Activated T-cell treated with anti-CD3 and anti-CD28 coated beads, Interleukin-2, amount 50 U/mL, for 4 hours (primary cell): ENCODE results near the gene WWTR1. TPM values are rescaled to one million over a fixed set of nuclear protein-coding genes. Genes with fewer than 3 reads are reported as not detected.

Experiments
- ATAC-seq, 2 donors: fragments of 200-7000 bp; cut with Tn5 transposase; one replicate each; pipeline ENCODE4 v1.10.0; 2021
- DNase-seq: peaks from one replicate; pipeline ENCODE4 v3.0.0-alpha.2; 2020
- H3K27me3 Mint-ChIP-seq: one replicate; pipeline ENCODE4 v1.8.0; 2021; ENCODE audit warnings: low read depth, mixed read lengths
- H3K36me3 Mint-ChIP-seq: one replicate; pipeline ENCODE4 v1.8.0; 2022; ENCODE audit warnings: mixed read lengths; ENCODE audit not compliant: insufficient read depth
- H3K4me1 Mint-ChIP-seq: one replicate; pipeline ENCODE4 v1.8.0; 2021; ENCODE audit warnings: low read depth, mixed read lengths
- H3K4me3 Mint-ChIP-seq: one replicate; pipeline ENCODE4 v1.8.0; 2021; ENCODE audit warnings: mild to moderate bottlenecking, moderate library complexity, mixed read lengths
- H3K9me3 Mint-ChIP-seq: one replicate; pipeline ENCODE4 v1.8.0; 2021; ENCODE audit warnings: mixed read lengths
- total RNA-seq, 3 donors: library from RNA; stranded (reverse); gene quantifications; one replicate each; pipeline ENCODE4 v1.2.1, GENCODE V29; 2021

Gene WWTR1
- total RNA-seq, 3 donors from 2014 or later: 0.63 to 1.5 (median 1.0) TPM

DNA sequence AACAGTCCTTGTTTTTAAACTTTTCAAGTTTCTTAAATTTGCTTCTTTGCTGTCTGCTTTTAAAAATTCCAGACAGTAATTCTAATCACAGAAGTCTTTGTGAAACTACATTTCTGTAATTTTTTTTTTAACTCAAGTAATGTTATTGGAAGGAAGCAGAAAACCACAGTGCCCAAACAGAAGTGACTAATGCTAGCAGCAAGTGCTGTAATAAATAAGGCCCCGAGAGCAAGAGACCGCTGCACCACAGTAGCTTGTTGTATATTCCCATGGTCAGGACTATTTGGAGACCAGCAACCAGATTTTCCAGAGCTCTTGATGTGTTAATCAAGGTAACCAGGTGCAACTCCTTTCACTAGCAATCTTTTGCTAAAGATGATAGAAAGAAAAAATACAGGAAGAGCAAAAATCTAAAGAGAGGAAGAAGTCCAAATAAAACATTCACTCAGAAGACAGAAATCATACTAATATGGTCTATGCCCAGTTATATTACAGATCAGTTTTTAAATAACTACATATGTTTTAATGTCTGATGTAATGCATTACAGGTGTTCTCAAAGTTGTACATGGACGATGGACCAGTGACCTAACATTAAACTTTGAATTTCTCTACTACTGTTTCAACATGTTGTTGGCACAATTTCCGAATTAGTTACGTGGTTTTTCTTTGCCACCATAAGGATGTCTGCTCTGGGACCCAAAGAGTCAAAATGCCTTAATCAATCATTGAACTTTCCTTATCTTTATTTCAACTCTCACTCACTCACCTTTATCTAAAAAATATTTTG is 36.4 kb downstream of the WWTR1 start:
- Mint-ChIP-seq H3K27me3 (peaks cover 3% of the 10 kb centered on the region), H3K4me1 (peaks cover 7% of the 10 kb centered on the region), H3K4me3 (no peak overlapping the region), H3K36me3 (no peaks in the 10 kb centered on the region), H3K9me3 (no peaks in the 10 kb centered on the region)
- ATAC-seq: peak in 1 of 2 donors; percentile 56
- no peak for DNase-seq

DNA sequence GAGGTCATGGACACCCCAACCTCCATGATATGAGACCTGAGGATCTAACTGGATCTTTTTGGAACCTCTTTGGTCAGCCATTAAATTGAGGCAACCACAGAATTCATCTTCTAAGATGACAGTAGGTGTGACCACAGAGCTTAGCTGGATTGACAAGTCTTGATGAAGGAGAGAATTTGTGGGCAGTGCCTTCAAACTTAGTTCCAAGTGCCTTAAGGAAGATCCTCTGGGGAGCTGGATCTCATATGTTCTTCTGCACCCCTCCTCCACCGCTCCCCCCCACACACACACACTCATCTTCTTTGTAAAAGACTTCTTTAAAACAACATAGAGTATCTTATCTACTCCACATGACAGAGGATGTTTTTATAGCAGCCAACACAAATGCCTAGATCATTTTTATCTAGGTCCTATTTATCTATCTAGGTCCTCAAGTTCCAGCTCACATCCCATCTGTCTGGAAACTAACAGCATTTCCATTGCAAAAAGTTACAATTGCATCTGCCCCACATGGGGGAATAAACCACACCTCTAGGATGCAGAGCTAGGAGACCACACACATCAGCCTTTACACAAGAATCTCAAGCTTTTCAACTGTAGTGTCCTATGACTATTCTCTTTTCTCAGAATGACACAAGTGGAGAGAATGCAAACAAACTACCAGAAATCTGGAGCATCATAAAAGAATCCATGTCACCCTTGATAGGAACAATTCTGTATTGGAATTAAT is 37.4 kb downstream of the WWTR1 start:
- Mint-ChIP-seq H3K36me3 (no peaks in the 10 kb centered on the region), H3K4me3 (no peak overlapping the region), H3K9me3 (no peaks in the 10 kb centered on the region), H3K4me1 (peaks cover 7% of the 10 kb centered on the region), H3K27me3 (no peaks in the 10 kb centered on the region)
- ATAC-seq (peak; percentile 48 to 62), DNase-seq (no peak)

GRCh38 chr3:149619136-149619535 is 38.7 kb downstream of the WWTR1 start:
- Mint-ChIP-seq H3K4me1 (peaks cover 7% of the 10 kb centered on the region), H3K9me3 (no peaks in the 10 kb centered on the region), H3K36me3 (no peaks in the 10 kb centered on the region), H3K27me3 (no peaks in the 10 kb centered on the region), H3K4me3 (no peak overlapping the region)
- no peak for ATAC-seq
- DNase-seq: no peak

GRCh38 chr3:149618151-149619123 is 39.4 kb downstream of the WWTR1 start:
- DNase-seq (no peak), ATAC-seq (no peak)
- no peak overlapping the region for H3K4me3 Mint-ChIP-seq
- H3K36me3 Mint-ChIP-seq: no peaks in the 10 kb centered on the region
- peaks cover 7% of the 10 kb centered on the region for H3K4me1 Mint-ChIP-seq
- H3K9me3 Mint-ChIP-seq: no peaks in the 10 kb centered on the region
- no peaks in the 10 kb centered on the region for H3K27me3 Mint-ChIP-seq

- Mint-ChIP-seq H3K4me3 (no peak overlapping the region), H3K9me3 (no peaks in the 10 kb centered on the region), H3K36me3 (no peaks in the 10 kb centered on the region), H3K4me1 (peaks cover 4% of the 10 kb centered on the region), H3K27me3 (peaks cover 1% of the 10 kb centered on the region)
- no peak for DNase-seq
- ATAC-seq: no peak
Measured at GRCh38 chr3:149615731-149616221, 42.0 kb downstream of the WWTR1 start.

- no peaks in the 10 kb centered on the region for H3K9me3 Mint-ChIP-seq
- DNase-seq (no peak), ATAC-seq (no peak)
- H3K4me3 Mint-ChIP-seq: no peak overlapping the region
- no peaks in the 10 kb centered on the region for H3K4me1 Mint-ChIP-seq
- H3K27me3 Mint-ChIP-seq: peaks cover 1% of the 10 kb centered on the region
- H3K36me3 Mint-ChIP-seq: no peaks in the 10 kb centered on the region
Measured at GRCh38 chr3:149613988-149614387, 43.8 kb downstream of the WWTR1 start.

DNA sequence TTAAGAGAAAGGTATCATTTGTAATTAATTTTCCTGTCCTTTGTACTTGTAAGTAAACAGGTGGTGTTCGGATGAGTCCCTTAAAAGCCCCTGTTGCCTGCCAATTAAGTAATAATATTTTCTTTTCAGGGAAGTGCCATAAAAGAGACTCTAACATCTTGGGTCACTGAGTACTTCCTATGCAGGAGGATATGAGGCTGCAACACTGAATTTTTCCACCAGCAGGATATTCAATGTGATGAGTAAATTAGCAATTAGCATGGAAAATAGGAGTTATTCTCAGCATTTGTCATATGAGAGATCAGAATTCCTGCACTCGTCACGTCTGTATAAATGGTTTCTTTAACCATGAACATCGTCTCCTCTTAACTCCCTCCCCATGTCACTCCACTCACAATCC is 45.4 kb downstream of the WWTR1 start:
- ATAC-seq (no peak), DNase-seq (no peak)
- no peaks in the 10 kb centered on the region for H3K9me3 Mint-ChIP-seq
- H3K4me3 Mint-ChIP-seq: no peak overlapping the region
- no peaks in the 10 kb centered on the region for H3K36me3 Mint-ChIP-seq
- peaks cover 1% of the 10 kb centered on the region for H3K27me3 Mint-ChIP-seq
- no peaks in the 10 kb centered on the region for H3K4me1 Mint-ChIP-seq

DNA sequence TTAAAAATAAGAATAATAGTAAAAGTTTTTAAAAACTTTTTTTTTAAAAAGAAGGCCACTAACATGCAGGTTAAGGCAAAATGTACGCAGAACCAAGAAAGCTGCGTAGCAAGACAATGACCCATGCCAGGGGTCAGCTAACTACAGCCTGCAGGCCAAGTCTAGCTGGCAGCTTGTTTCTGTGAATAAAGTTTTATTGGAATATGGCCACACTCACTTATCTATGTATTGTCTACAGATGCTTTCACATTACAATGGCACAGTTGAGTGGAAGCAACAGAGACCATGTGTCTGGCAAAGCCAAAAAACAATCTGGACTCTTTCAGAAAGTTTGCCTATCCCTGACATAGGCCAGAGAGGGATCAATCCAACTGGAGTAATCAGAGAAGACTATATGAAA is 46.7 kb downstream of the WWTR1 start:
- H3K36me3 Mint-ChIP-seq: no peaks in the 10 kb centered on the region
- ATAC-seq (no peak), DNase-seq (no peak)
- no peaks in the 10 kb centered on the region for H3K4me1 Mint-ChIP-seq
- H3K4me3 Mint-ChIP-seq: no peak overlapping the region
- H3K27me3 Mint-ChIP-seq: peaks cover 1% of the 10 kb centered on the region
- H3K9me3 Mint-ChIP-seq: no peaks in the 10 kb centered on the region

GRCh38 chr3:149610351-149611105 is 47.3 kb downstream of the WWTR1 start:
- Mint-ChIP-seq H3K27me3 (peaks cover 1% of the 10 kb centered on the region), H3K36me3 (no peaks in the 10 kb centered on the region), H3K4me3 (no peak overlapping the region), H3K4me1 (no peaks in the 10 kb centered on the region), H3K9me3 (no peaks in the 10 kb centered on the region)
- DNase-seq (no peak), ATAC-seq (no peak)

DNA sequence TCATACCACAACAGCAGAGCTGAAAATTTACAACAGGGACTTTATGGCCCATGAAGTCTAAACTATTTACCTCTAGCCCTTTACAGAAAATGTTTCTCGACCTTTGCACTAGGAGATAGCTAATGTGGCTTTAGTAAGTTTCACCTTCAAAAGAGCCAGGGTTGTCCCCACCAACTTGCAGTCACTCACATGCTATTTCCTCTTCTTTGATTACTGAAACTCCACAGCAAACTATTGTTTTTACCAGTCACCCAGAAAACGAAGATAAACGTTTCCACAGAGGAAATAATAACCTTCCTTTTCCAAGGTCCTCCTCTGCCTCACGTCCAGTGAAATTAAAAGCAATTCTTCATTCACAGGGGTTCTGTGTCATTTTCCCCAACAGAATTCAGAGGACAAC is 48.2 kb downstream of the WWTR1 start:
- ATAC-seq (no peak), DNase-seq (no peak)
- no peak overlapping the region for H3K4me3 Mint-ChIP-seq
- no peaks in the 10 kb centered on the region for H3K4me1 Mint-ChIP-seq
- peaks cover 1% of the 10 kb centered on the region for H3K27me3 Mint-ChIP-seq
- no peaks in the 10 kb centered on the region for H3K9me3 Mint-ChIP-seq
- H3K36me3 Mint-ChIP-seq: no peaks in the 10 kb centered on the region

GRCh38 chr3:149608987-149609386 is 48.8 kb downstream of the WWTR1 start:
- H3K4me1 Mint-ChIP-seq: no peaks in the 10 kb centered on the region
- no peak for ATAC-seq
- H3K27me3 Mint-ChIP-seq: peaks cover 1% of the 10 kb centered on the region
- no peaks in the 10 kb centered on the region for H3K36me3 Mint-ChIP-seq
- no peak for DNase-seq
- no peak overlapping the region for H3K4me3 Mint-ChIP-seq
- no peaks in the 10 kb centered on the region for H3K9me3 Mint-ChIP-seq

GRCh38 chr3:149605902-149606301 is 51.9 kb downstream of the WWTR1 start:
- H3K4me3 Mint-ChIP-seq: no peak overlapping the region
- DNase-seq (no peak), ATAC-seq (no peak)
- H3K36me3 Mint-ChIP-seq: no peaks in the 10 kb centered on the region
- no peaks in the 10 kb centered on the region for H3K9me3 Mint-ChIP-seq
- H3K4me1 Mint-ChIP-seq: no peaks in the 10 kb centered on the region
- H3K27me3 Mint-ChIP-seq: no peaks in the 10 kb centered on the region

- H3K4me1 Mint-ChIP-seq: no peaks in the 10 kb centered on the region
- no peak for DNase-seq
- no peaks in the 10 kb centered on the region for H3K36me3 Mint-ChIP-seq
- H3K27me3 Mint-ChIP-seq: no peaks in the 10 kb centered on the region
- H3K9me3 Mint-ChIP-seq: no peaks in the 10 kb centered on the region
- peak in 1 of 2 donors; percentile 30 for ATAC-seq
- H3K4me3 Mint-ChIP-seq: no peak overlapping the region
Measured at GRCh38 chr3:149604125-149604875, 53.5 kb downstream of the WWTR1 start.
